Left renal pelvis (tissue), 4 donors: ENCODE results near the gene POM121L2. TPM values are rescaled to one million over a fixed set of nuclear protein-coding genes. Genes with fewer than 3 reads are reported as not detected.

ENCODE experiments used
- DNase-seq, 4 donors: peaks; one replicate each; pipeline ENCODE4 v3.0.0-alpha.2; 2013; ENCODE audit warnings: low read depth in 4 of 4, low spot score in 3 of 4
- polyA plus RNA-seq, 4 donors: library from polyadenylated mRNA; unstranded; fragments of 120-200 nt; gene quantifications; one replicate each; pipeline ENCODE4 v1.2.1, GENCODE V29; 2013; ENCODE audit not compliant: insufficient read length in 4 of 4

POM121L2 gene
- polyA plus RNA-seq = not detected

GRCh38 chr6:27312146-27312949 is at the start of gene POM121L2:
Gene POM121L2, minus strand, starts transcription at chr6:27312273. Its CDS starts 103 bp downstream, at chr6:27312170.
- DNase-seq = peak in 2 of 4 donors; percentile 49 to 64

DNA sequence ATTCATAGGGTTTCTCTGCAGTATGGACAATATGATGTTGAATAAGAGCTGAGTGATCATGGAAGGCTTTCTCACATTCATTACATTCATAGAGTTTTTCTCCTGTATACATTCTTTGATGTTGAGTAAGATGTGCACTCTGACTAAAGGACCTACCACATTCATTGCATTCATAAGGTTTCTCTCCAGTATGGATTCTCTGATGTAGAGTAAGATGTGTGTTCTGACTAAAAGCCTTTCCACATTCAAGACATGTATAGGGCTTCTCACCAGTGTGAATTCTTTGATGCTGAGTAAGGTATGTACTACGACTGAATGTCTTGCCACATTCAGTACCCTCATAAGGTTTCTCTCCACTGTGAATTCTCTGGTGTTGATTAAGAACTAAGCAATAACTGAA is 47.2 kb upstream of the POM121L2 start:
- no peak for DNase-seq

DNA sequence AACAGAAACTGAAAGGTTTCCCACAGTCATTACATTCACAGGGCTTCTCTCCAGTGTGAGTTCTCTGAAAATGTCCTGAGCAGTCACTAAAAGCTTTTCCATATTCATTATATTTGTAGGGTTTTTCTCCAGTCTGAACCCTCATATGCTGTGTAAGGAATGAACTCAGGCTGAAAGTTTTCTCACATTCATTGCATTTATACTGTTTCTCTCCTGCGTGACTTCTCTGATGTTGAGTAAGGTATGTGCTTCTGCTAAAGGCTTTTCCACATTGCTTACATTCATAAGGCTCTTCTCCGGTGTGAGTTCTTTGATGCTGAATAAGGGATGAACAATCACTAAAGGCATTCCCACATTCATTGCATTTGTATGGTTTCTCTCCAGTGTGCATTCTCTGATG is 46.7 kb upstream of the POM121L2 start:
- DNase-seq = no peak

DNA sequence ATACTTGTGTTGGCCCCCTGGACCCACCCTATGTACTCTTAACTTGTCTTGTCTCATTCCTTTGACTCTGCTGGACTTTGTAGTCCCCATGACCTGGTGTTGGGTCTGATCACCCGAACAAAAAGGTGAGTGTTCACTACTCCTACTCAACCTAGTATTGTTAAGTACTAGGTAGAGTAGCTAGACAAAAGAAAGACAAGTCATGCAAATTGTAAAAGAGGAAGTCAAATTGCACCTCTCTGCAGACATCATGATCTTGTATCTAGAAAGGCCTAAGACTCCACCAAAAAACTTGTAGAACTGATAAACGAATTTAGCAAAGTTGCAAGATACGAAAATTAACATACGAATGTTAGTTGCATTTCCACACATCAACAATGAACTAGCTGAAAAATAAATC is 40.8 kb upstream of the POM121L2 start:
- DNase-seq = no peak

GRCh38 chr6:27334141-27334540 is 22.1 kb upstream of the POM121L2 start:
- DNase-seq = no peak

DNA sequence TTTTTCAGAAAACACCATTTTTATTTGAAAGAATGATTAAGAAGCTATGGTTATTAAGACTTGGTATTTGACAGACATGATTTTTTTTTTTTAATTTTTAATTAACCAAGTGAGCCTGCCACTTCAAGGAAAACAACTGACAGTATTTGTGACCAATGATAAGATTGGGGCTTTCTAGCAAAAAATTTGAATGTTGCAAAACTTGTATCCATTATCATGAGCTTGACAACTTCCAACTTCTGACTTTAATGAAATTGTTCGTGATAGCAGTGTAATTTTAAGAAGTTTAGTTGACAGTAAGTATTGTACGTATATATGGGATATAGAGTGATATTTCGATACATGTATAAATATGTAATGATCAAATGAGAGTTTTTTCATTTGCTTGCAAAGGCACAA is 21.6 kb upstream of the POM121L2 start:
- no peak for DNase-seq

DNA sequence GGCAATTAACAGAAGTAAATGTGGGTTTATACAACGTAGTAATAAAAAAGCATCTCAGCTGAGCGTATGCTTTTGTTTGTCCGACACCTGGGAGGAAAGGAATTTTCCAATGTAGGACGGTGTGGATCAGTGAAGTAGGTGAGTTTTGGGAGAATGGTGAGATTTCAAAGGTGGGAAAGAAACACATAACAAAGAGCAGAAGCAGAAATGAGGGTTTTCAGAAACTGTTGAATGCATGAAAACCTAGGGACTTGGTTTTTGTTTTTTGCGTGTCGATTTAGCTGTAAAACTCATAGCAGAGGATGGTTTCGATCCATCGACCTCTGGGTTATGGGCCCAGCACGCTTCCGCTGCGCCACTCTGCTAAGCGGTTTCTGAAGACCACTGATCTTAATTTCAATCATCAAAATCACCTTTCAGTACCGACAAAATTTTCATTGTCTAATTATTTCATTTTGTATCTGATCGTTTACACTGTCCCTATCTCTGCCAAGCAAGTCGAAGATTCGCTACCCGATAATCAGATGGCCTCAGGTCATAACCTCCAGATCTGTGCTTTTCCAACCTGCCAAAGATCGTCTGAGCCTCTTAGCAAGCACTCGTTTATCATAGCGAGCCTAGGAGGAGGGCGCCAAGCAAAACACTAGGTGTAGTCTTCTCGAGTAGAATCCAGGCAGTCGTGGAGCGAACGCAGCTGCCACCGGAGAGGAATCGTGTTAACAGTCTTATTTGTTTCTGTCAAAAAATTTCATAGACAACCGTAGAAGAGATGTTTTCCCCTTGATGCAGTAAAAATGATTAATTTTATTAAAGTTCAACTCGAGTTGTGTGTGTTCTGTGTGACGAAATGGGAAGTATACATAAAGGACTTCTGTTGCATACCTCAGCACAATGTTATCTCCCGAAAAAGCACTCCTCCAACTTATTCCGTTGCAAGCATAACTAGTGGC is 20.9 kb upstream of the POM121L2 start:
- peak in 1 of 4 donors; percentile 10 for DNase-seq

GRCh38 chr6:27327023-27327738 is 15.1 kb upstream of the POM121L2 start:
- no peak for DNase-seq

- DNase-seq = no peak
Observed at GRCh38 chr6:27321901-27322300, 9.8 kb upstream of the POM121L2 start.

- no peak for DNase-seq
Observed at GRCh38 chr6:27321370-27321769, 9.3 kb upstream of the POM121L2 start.

DNA sequence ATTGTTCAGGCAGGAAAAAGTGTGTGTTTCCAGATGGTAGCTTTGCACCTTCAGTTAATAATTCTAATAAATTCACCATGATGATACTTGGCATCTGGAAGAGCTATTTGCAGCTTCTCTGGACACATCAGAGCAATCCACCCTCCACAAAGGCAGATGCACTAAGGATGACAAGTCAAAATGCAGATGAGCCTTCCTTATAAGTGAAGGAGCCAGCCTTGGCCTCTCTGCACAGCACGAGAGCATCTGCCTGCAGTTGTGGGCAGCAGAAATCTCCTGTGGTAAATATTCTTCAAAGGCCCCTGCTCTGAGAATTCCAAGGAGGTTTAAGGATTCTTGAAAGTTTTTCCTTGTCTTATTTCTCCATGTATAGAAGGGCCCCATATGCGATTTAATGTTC is 6.9 kb upstream of the POM121L2 start:
- DNase-seq = no peak

GRCh38 chr6:27314046-27314445 is 2.0 kb upstream of the POM121L2 start:
- DNase-seq = no peak

- DNase-seq = no peak
Observed at GRCh38 chr6:27312950-27313271, 838 bp upstream of the POM121L2 start.

DNA sequence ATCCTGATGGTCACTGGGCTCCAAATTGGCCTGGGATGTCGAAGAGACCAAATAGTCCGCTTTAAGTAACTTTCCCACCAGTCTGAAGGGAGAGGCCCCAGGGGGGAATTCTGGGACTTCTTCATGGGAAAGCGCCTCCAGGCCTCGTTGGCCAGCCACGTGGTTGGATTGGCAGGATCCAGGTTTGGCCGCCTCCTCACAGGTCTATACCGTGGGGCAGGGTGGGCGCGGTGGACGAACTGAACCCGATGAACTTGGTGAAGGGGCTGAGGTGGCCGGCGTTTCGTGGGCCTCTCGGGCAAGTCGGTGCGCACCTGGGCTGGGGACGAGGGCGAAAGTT is 297 bp downstream of the POM121L2 start:
- no peak for DNase-seq

- no peak for DNase-seq
Observed at GRCh38 chr6:27303613-27304272, 8.3 kb downstream of the POM121L2 start.

GRCh38 chr6:27297857-27298730 is 14.0 kb downstream of the POM121L2 start:
- DNase-seq = no peak

DNA sequence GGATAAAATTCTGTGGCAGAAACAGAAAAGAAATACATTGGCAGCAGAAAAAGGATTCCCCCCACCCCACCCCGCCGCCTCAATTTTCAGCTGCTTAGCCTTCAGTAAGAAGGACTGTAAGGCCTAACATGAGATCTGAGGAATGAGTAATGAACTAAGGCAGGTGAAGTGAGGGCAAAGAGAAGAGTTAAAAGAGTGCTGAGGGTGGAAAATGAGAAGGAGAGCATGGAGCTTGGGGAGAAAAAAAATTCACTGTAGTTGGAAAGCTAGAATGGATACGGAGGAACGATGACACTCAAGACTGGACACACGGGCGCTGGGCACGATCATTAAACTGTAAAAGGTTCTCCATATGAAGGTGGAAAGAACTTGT is 14.6 kb downstream of the POM121L2 start:
- DNase-seq = no peak

DNA sequence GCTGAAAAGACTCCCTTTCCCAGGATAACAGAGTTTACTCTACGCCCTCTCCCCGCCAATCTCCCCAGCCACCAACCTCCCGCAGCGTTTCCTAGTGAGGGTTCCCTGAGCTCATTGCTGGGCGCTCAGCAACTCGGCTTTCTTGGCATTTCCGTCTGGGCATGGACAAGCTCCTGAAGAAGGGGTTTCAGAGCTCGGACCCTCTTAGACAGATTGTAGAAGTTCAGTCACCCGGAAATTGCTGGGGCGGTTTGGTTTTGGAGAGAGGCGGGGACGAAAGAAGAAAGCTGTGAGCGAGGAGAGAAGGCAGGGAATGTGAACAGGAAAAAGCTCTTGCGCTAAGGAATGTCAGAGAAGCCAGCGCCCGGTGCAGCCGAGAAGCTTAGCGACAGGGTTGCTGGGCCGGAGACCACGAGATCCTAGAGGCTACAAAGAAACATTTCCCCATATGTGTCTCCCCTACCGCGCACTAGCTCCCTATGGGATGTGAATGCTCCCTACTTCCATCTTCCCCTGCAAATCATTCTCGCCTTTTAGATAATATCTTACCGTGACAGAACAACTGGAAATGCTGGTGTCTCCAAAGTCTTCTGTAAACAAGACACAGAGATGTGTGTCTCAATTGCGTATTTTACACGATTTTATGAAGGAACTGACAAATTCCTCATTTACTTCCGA is 15.8 kb downstream of the POM121L2 start:
- no peak for DNase-seq
